ENCODE results near the gene MACO1.
"Not testable (repeated sequence)": the region's sequence is repeated elsewhere in the genome, so short reads cannot be mapped to it uniquely, and the experiment has no call there.

Gene MACO1

GRCh38 chr1:25392841-25393240 lies 37.9 kb upstream of the MACO1 start:
- Histone ChIP-seq H3K4me2 (ENCODE audit: low read length) (no peak overlapping the region), H3K9me3 (ENCODE audit: control insufficient read depth, insufficient read depth, low read length) (no peaks in the 10 kb centered on the region), H3K79me2 (ENCODE audit: control insufficient read depth, low read length) (no peaks in the 10 kb centered on the region), H3F3A (ENCODE audit: control insufficient read depth, insufficient read depth) (no peaks in the 10 kb centered on the region), H3K27ac (ENCODE audit: low read depth, low read length) (no peak overlapping the region), H3K27me3 (ENCODE audit: control insufficient read depth, low read length) (no peaks in the 10 kb centered on the region), H4K20me1 (ENCODE audit: control insufficient read depth, insufficient read depth, low read depth, low read length) (no peaks in the 10 kb centered on the region), H3K9me2 (replicated peaks; ENCODE audit: control insufficient read depth, low read length) (no peaks in the 10 kb centered on the region), H3K4me1 (ENCODE audit: control insufficient read depth, low read length) (no peaks in the 10 kb centered on the region), H3K4me3 (ENCODE audit: low read length) (no peak overlapping the region), H3K36me3 (ENCODE audit: control insufficient read depth, low read length) (no peaks in the 10 kb centered on the region)
- TF ChIP-seq EZH2phosphoT487 (IDR thresholded peaks at IDR 0.05; ENCODE audit: borderline replicate concordance, low read length) (no peak), CTCF (IDR thresholded peaks at IDR 0.05; ENCODE audit: low read depth, low read length, poor library complexity, severe bottlenecking) (no peak)

GRCh38 chr1:25397549-25397948 lies 33.1 kb upstream of the MACO1 start:
- not testable (repeated sequence) for H3K9me3 ChIP-seq (ENCODE audit: control insufficient read depth, insufficient read depth, low read length); H3K36me3 ChIP-seq (ENCODE audit: control insufficient read depth, low read length); H3K27ac ChIP-seq (ENCODE audit: low read depth, low read length); H3K4me2 ChIP-seq (ENCODE audit: low read length); H3K79me2 ChIP-seq (ENCODE audit: control insufficient read depth, low read length); H3K9me2 ChIP-seq (replicated peaks; ENCODE audit: control insufficient read depth, low read length); H3K27me3 ChIP-seq (ENCODE audit: control insufficient read depth, low read length); H4K20me1 ChIP-seq (ENCODE audit: control insufficient read depth, insufficient read depth, low read depth, low read length); H3F3A ChIP-seq (ENCODE audit: control insufficient read depth, insufficient read depth); H3K4me3 ChIP-seq (ENCODE audit: low read length); H3K4me1 ChIP-seq (ENCODE audit: control insufficient read depth, low read length)

GRCh38 chr1:25398079-25398478 lies 32.6 kb upstream of the MACO1 start:
- not testable (repeated sequence) for H3K27ac ChIP-seq (ENCODE audit: low read depth, low read length); H3K4me3 ChIP-seq (ENCODE audit: low read length); H3F3A ChIP-seq (ENCODE audit: control insufficient read depth, insufficient read depth); H3K4me2 ChIP-seq (ENCODE audit: low read length); H3K9me2 ChIP-seq (replicated peaks; ENCODE audit: control insufficient read depth, low read length); H4K20me1 ChIP-seq (ENCODE audit: control insufficient read depth, insufficient read depth, low read depth, low read length); H3K27me3 ChIP-seq (ENCODE audit: control insufficient read depth, low read length); H3K36me3 ChIP-seq (ENCODE audit: control insufficient read depth, low read length); H3K4me1 ChIP-seq (ENCODE audit: control insufficient read depth, low read length); H3K79me2 ChIP-seq (ENCODE audit: control insufficient read depth, low read length); H3K9me3 ChIP-seq (ENCODE audit: control insufficient read depth, insufficient read depth, low read length)

- TF ChIP-seq CTCF (IDR thresholded peaks at IDR 0.05; ENCODE audit: low read depth, low read length, poor library complexity, severe bottlenecking), result peak; percentile 35
- H3K4me3 ChIP-seq (ENCODE audit: low read length); H3K9me3 ChIP-seq (ENCODE audit: control insufficient read depth, insufficient read depth, low read length); H3K4me1 ChIP-seq (ENCODE audit: control insufficient read depth, low read length); H3F3A ChIP-seq (ENCODE audit: control insufficient read depth, insufficient read depth); H3K36me3 ChIP-seq (ENCODE audit: control insufficient read depth, low read length); H3K9me2 ChIP-seq (replicated peaks; ENCODE audit: control insufficient read depth, low read length); H3K79me2 ChIP-seq (ENCODE audit: control insufficient read depth, low read length); H3K4me2 ChIP-seq (ENCODE audit: low read length); H4K20me1 ChIP-seq (ENCODE audit: control insufficient read depth, insufficient read depth, low read depth, low read length); H3K27me3 ChIP-seq (ENCODE audit: control insufficient read depth, low read length); H3K27ac ChIP-seq (ENCODE audit: low read depth, low read length): not testable (repeated sequence)
Measured at GRCh38 chr1:25402947-25403803, 27.5 kb upstream of the MACO1 start.

GRCh38 chr1:25405731-25406305 lies 24.9 kb upstream of the MACO1 start:
- H3K27ac ChIP-seq (ENCODE audit: low read depth, low read length); H3K36me3 ChIP-seq (ENCODE audit: control insufficient read depth, low read length); H4K20me1 ChIP-seq (ENCODE audit: control insufficient read depth, insufficient read depth, low read depth, low read length); H3K27me3 ChIP-seq (ENCODE audit: control insufficient read depth, low read length); H3F3A ChIP-seq (ENCODE audit: control insufficient read depth, insufficient read depth); H3K79me2 ChIP-seq (ENCODE audit: control insufficient read depth, low read length); H3K9me3 ChIP-seq (ENCODE audit: control insufficient read depth, insufficient read depth, low read length); H3K4me1 ChIP-seq (ENCODE audit: control insufficient read depth, low read length); H3K9me2 ChIP-seq (replicated peaks; ENCODE audit: control insufficient read depth, low read length); H3K4me2 ChIP-seq (ENCODE audit: low read length); H3K4me3 ChIP-seq (ENCODE audit: low read length): not testable (repeated sequence)

- not testable (repeated sequence) for H4K20me1 ChIP-seq (ENCODE audit: control insufficient read depth, insufficient read depth, low read depth, low read length); H3F3A ChIP-seq (ENCODE audit: control insufficient read depth, insufficient read depth); H3K4me3 ChIP-seq (ENCODE audit: low read length); H3K79me2 ChIP-seq (ENCODE audit: control insufficient read depth, low read length); H3K9me2 ChIP-seq (replicated peaks; ENCODE audit: control insufficient read depth, low read length); H3K27me3 ChIP-seq (ENCODE audit: control insufficient read depth, low read length); H3K27ac ChIP-seq (ENCODE audit: low read depth, low read length); H3K4me2 ChIP-seq (ENCODE audit: low read length); H3K36me3 ChIP-seq (ENCODE audit: control insufficient read depth, low read length); H3K9me3 ChIP-seq (ENCODE audit: control insufficient read depth, insufficient read depth, low read length)
- peaks cover 37% of the 10 kb centered on the region for H3K4me1 ChIP-seq (ENCODE audit: control insufficient read depth, low read length)
Measured at GRCh38 chr1:25409641-25410427, 20.9 kb upstream of the MACO1 start.

Measured in DOHH2 (cell line).